GM18868 (cell line): ENCODE results near the gene TNFRSF1A.
"Not testable (repeated sequence)": the region's sequence is repeated elsewhere in the genome, so short reads cannot be mapped to it uniquely, and the experiment has no call there.

ENCODE experiments used
- ATAC-seq: cut with Tn5 transposase; IDR thresholded peaks from one replicate; pipeline ENCODE4 v1.9.1; 2021; ENCODE audit warnings: mild to moderate bottlenecking, moderate library complexity; ENCODE audit not compliant: unreplicated experiment

The TNFRSF1A gene

GRCh38 chr12:6358881-6359280, 17.0 kb upstream of the TNFRSF1A start:
- ATAC-seq, result no peak

- no peak for ATAC-seq
Observed at GRCh38 chr12:6356374-6356820, 14.5 kb upstream of the TNFRSF1A start.

GRCh38 chr12:6355491-6356373, 13.9 kb upstream of the TNFRSF1A start:
- ATAC-seq, result no peak

DNA sequence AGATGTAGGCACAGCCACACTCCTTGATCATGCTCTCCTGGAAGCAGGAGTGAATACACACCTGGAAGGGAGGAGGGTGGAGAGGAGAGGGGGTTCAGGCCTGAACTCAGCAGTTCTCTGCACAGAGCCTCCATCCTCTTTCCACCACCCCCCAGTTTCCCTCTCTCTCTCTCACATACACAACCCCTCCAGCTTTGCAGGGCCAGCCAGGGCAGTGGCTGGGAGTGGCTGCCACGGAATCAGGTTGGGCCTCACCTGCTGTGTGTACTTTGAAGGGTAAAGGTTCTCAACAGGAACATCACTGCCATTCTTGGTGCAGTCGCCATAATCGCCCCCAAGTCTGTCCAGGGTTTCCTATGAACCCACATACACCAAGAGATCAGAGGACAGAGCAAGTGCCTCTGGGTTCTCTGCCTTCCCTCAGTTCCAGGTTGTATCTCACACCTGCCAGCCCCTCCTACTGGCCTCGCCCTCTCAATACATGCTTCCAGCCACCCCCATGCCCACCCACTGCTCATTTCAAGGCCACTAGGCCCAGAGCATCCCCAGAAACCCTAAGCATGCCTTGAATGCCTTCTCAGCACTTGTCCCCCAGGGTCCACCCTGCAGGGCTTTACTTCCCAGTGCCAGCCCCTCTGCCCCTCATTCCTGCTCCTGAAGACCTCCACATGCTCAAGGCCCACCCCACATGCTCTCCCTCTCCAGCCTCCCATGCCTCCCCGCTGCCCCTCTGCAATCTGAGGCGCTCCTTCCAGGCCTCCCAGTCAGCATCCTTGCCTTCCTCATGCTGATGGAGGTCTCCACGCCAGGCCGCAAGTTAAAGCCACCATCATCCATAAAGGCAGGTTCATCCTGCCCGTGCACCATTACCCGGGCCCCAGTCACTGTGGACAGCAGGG, 12.9 kb upstream of the TNFRSF1A start:
- no peak for ATAC-seq

DNA sequence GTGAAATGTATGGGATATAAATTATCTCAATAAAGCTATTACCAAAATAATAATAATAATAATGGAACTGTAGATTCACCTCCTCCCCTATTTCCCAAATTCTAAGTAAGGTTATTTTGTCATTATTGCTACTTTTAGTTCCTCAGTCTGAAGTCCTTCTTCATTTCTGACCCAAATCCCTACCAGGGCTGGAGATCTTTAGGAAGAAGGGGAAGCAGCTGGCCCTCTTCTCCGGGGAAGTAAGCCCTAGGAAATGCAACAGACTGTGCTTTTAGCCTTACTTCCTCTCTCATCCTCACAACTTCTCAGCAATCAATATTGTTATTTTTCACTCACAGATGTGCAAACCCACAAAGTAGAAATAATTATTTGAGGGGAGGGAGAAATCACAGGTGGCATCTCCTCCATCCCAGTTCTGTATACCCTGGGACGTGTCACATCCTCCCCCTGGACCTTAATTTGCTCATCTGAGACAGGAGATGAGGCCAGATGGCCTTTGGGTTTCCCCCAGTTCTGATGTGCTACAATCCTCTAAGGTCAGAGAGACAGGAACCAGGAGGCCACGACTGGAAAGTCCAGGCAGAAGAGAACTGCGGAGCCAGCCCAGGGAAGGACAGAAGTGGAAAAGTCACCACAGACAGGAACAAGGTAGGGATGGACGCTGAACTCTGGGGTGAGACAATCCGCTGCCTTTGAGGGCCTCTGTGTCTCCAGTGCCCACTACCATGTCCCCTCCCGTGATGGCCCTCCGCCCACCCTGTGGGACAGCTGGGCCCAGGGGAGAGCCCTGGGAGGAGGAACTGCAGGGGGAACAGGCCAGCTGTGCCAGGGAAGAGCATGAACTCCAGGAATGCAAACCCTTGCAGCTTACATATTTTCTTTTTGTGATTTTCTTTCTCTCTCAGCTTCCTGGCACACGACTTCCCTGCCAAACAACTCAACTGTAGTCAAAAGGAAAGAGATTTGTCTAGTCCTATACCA, 10.6 kb upstream of the TNFRSF1A start:
- ATAC-seq, result no peak

DNA sequence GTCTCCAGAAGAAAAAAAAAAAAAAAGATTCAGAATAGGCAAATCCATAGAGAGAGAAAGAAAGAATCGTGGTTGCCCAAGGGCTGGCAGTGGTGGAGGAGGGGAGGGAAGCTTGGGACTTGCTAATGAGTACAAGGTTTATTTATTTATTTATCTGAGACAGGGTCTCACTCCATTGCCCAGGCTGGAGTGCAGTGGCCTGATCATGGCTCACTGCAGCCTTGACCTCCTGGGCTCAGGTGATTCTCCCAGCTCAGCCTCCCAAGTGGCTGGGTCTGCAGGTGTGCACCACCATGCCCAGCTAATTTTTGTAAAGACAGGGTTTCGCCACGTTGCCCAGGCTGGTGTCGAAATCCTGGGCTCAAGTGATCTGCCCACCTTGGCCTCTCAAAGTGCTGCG, 9.7 kb upstream of the TNFRSF1A start:
- no peak for ATAC-seq

DNA sequence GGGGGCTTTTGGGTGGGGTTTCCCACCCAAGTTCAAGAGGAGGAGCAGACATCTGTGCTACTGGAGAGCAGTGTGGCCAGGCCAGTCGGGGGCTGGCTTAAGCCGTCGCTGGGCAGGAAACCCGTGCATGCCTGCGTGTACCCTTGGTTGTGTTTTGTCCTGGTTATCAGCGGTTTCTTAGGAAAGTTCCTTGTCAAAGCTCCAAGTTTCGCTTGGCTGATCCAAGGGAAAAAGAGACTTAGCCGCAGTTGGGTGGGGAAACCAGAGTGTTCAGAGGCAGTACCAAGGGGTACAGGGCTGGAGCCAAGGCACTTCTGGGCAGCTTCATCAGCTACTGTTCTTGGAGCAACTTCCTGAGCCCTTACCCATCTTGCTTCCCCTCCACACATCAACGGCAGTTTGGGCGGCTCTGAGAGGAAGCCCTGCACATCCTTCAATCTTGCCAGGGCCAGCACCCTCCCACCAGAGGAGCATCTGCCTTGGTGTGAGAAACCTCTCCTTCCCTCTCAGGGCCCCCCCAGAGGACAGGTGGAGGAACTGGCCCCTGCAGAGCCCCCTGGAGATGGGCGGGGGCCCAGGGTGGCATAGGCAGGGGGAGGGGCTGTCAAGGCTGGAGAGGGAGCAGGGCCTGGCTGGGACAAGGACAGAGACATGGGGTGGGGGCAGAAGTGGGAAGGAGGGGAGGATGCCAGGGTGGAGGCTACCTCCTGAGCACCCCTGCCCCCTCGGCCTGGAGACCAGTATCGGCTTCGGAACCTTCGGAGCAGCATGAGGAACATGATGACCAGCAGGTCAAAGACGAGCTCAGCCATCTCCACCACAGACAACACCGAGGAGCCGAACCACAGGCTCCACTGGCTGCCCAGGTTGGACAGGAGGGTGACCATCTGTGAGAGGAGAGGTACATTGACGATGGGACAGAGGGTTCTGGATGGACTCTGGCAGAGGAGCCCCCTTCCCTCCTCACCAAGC, 5.8 kb upstream of the TNFRSF1A start:
- no peak for ATAC-seq

DNA sequence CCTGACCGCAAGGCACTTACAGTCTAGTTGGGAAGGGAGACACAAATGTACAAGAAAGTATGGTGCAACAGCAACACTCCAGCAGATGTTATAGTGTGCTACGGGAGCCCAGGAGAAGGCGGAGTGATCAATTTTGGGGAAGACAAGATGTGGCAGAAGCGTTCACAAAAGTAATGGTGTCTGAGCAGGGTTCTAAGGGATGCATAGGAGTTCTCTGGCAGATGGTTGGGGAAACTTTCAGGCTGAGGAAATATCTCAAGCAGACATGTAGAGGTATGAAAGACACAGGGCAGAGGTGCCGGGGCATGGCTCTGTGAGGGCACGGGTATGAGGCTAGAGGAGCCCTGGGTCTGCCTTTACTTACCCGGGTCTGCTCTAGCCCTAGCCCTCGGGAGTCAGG, 5.1 kb upstream of the TNFRSF1A start:
- no peak for ATAC-seq

- ATAC-seq, result no peak
Observed at GRCh38 chr12:6346235-6346832, 4.5 kb upstream of the TNFRSF1A start.

DNA sequence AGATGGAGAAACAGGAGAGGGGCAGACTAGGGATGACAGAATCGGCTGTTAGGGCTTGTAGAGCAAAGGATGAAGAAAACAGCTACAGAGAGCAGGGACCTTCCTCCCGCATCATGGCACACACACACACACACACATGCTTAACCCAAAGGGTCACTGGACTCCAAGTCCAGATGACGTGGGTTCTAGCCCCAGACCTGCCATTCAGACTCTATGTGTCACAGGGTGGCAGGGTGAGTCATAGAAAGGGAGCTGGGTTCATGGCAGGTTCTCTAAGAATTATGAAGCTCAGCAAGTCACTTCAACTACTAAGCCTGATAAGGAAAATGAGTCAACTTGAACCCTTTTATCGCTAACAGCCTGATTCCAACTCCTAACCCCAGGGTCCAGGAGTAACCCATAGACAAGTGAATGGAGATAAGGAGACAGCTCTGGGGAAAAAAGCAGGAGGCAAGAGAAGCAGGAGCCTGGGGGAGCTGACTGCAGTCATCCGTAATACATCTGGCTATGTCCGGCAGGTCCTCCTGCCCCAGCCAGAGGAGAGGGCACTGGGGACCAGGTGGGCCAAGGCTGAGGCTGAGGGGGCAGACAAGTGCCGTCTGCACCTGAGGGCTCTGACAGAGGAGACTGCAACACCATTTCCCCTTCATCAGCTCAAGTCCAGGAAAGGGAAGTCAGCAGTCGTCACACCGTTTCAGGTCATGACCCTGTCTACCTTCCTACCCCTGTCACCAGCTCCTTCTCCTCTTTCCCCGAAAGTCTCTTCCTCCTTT, 3.6 kb upstream of the TNFRSF1A start:
- ATAC-seq, result no peak

GRCh38 chr12:6344101-6344660, 2.3 kb upstream of the TNFRSF1A start:
- not testable (repeated sequence) for ATAC-seq

- ATAC-seq, result no peak
Observed at GRCh38 chr12:6343518-6343917, 1.6 kb upstream of the TNFRSF1A start.

DNA sequence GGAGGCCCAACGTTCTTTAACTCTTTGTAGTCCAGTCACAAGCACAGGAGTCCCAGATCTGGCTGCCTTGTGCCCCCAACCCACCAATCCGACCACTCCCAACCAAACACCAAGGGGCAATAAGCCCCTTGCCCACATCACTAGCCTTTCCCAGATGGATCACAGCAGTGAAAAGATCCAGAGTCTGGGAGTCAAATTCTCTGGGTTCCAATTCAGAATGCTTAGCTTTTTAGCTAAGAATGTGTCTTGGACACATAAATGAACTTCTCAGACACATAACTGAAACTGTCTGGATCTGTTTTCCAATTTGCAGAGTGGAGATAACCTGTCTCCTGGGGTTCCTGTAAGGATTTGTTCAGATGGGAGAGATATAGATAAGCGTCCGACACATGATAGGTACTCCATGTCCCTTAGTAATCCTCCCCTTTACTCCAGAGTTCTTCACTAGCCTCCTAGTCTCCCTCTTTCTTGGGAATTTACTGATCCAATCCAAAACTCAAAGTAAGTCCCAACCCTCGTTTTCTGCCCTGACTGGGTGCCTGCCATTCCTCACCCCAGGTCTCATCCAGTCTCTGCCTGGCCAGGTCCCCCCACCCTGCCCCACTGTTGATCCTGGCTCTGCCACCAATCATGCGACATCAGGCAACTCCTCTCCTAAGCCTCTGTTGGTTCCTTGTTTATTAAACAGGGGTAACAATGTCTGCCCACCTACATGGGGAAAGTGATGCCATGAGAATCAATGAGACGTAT, 439 bp upstream of the TNFRSF1A start:
- ATAC-seq, result no peak

GRCh38 chr12:6340745-6341416, 995 bp downstream of the TNFRSF1A start:
- ATAC-seq, result no peak

DNA sequence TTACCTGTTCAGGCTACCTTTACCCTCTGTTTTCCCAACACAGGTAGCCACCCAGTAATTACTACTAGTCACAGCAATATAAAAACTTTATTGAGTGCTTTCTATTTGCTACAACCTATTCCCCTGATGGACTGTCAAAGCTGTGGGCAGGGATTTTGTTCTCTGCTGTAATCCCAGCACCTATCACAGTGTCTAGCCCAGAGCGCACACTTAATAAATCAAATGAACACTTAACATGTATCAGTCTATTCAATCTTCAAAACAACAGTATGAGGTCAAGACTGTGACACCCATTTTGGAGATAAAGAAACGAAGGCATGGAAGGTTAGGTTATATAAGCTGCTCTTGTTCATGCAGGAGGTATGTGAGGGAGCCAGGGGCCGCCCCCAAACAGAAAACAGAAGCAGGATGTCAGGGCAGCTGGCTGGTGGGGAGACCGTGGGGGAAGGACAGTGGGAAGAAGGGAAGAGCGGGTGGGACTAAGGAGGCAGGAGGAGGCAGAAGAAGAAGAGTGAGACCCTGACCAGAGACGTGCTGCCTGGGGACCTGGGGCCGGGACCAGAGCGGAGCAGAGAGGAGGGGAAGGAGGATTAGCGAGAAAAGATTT, 1.7 kb downstream of the TNFRSF1A start:
- no peak for ATAC-seq

GRCh38 chr12:6338955-6339354, 2.9 kb downstream of the TNFRSF1A start:
- no peak for ATAC-seq
